Measurements from ENCODE around the gene XYLT1.
A peak's percentile ranks its signal among the peaks of the same experiment; 100 is the strongest.

XYLT1 gene

DNA sequence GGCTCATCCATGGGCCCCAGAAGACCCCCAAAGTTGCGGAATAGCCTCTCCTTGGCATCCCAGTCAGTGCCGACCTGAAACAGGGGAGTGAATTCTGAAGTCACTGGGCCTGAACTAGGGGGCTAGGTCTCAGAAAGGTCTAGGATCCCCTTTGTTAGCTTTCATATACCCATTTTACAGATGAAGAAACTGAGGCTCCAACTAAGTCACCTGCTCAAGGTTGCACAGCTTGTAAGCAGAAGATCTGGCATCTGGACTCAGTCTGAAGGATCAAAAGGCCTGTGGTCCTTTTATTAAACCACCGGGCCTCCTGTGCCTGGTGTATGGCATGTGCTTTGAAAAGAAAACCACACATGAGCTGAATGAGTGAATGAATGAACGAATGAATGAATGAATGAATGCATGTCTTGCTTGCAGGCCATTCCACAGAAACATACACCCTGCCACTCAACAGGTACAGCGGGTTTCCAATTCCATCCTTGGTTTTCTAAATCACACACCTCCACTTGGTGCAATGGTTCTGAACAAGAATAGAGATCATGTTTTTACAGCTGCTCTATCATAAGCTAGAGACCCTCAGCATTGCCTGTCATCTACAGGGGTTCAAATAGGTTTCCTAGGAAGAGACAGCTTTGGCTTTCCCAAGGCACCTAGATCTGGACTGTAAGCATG lies 352.7 kb downstream of the XYLT1 start:
- no peak for DNase-seq

DNA sequence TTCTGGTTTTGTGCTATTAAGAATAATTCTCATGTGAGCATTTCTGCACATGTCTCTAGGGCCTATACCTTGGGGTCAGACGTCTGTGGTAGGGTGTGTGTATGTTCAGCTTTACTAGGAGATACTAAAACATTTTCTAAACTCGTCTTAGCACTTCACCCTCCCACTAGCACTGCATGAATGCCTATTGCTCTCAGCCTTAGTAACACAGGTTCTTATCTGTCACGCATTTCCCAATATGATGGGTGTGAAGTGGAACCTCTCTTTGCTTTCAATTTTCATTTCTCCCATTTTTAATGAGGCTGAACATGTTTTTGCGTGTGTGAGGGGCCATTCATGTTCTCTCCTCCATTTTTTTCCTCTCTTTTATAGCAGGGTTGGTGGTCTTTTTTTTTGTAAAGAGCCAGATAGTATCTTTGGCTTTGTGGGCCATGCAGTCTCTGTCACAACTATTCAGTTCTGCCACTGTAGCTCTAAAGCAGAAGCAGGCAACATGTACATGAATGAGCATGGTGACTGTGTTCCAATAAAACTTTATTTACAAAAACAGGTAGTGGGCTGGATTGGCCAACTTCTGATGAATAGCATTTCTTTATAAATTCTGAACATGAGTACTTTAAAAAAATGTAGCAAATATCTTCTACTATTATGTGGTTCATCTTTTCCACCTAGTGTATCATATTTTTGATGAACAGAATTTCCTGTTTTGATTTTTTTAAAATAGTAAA lies 354.0 kb downstream of the XYLT1 start:
- no peak for DNase-seq

DNA sequence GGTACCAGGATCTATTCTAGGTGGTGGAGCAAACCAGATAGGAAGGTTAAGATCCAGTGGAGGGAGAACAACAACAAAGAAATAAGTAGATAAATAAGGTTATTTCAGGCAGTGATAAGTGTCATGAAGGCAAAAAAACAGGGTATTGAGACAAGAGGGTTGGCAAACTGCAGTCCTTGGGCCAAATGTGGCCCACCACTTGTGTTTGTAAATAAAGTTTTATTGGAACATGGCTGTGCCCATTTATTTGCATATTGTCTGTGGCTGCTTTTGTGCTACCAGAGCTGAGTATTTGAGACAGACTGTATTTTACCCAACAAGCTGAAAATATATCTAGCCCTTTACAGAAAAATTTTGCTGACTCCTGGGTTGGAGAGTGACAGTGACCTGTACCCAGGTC lies 361.3 kb downstream of the XYLT1 start:
- no peak for DNase-seq

DNA sequence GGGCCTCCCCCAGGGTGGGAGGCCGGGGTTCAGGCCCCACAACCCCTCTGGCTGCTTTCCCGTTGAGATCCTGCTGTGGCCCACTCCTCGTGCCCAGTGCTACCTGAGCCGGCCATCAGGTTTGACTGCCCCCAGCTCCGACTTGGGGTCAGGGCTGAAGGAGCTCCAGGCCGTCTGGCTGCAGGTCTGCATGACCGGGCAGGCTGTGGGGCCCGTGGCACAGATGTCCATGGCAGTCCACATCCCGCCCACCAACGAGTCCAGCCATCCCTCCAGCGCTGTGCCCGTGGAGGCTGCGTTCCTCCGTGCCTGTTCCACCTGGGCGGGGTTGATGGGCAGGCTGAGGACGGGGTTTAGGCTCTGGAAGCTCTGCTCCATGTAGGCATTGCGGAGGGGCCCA lies 362.2 kb downstream of the XYLT1 start:
- DNase-seq, result no peak

DNA sequence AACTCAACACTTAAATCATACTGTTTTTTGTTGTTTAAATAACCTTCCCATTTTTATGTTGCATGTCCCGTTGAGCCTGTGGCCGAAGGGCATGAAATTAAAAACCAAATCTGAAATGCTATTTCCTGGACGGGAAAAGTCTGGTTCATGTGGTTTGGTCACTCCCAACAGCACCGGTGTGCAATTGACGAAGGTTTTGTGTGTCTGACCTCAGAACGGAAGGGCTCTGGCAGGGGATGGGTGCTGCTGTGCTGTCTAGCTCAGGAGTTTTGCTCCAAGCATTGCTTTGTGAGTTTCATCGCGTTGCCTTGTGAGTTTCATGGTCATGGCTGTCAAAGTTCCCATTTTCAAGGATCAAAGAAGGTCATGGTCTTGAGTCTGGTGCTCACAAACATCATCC lies 363.3 kb downstream of the XYLT1 start:
- no peak for DNase-seq

DNA sequence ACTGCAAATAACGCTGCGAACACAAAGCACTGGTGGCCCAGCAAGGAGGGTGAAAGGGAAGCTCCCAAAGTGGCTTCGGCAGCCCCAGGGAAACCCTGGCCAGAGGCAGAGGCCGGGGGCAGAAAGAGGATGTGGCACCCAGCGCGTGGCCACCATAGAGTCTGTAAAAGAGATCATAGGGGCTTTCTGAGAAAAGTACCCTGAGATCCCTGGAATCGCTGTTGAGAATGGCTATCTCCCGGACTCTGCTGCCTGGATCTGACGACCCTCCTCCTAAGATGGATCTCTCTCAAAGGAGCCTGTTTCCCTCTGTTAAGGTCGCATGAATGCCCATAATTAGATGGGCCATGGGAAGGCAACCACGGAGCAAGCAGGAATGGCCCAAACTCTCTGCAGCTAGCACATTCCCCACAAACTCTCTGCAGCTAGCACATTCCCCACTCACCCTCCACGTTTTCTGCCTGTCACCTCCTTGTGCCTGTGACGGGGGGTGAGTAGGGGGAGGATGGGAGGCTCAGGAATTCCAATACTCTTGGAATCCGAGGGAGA lies 364.4 kb downstream of the XYLT1 start:
- no peak for DNase-seq

DNA sequence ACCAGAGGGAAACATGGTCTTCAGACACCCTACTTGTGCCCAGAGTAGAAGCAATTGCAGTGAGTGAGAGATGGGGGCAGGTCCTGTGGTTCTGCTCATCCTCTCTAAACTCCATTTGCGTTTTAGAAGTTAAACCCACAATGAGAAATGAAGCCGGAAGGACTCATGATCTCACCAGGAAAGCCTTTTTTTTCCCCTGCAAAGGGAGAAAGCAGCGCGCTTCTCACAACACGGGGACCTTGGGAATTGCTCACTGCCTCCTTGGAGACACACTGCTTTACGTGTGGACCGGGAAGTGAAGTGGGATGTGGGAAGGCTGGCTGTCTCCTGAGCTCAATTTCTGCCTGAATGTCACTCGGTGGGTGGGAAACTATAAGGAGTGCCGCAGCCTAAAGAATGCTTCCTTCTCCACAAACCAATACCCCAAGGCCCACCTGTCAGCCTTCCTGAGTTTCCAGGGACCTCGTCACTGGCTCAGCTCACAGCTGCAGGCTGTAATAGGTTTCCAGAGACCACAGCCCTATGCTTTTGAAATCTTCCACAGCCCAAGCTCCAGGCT lies 365.4 kb downstream of the XYLT1 start:
- peak; percentile 19 for DNase-seq

DNA sequence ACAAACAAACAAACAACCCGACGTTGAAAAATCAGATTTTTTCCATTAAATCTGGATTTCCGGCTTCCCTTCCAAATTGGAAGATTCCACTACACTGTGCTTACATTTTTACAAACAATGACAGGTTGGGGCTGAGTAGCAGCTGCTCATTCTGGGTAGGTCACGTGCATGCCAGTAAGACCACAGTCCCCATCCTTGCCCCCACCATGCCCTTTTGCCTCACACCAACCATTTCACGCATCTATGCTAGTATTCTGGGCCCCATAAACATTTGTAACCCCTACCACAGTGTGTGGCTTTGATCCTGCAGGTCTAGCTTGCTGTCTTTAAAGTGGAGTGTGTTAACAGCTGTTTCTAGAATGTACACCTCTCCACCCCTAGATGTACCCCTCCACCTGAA lies 366.1 kb downstream of the XYLT1 start:
- DNase-seq, result no peak

DNA sequence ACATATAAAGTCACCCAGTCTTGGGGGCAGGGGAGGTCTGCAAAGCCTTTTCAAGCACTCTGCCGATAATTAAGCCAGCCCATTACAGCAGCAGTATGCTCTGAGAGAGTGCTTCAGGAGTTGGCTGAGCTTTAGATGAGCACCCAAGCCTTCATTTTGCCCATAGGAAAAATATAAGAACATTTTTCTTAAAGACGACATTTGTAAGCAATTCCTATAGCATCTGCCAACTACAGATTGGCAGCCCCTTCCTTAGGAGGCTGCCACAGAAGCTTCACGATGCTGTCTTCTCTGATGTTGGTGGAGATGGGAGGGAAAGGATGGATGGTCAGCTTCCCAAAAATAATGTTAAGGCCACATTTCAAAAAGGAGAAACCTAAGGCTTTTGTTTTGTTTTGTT lies 367.5 kb downstream of the XYLT1 start:
- peak; percentile 54 for DNase-seq

DNA sequence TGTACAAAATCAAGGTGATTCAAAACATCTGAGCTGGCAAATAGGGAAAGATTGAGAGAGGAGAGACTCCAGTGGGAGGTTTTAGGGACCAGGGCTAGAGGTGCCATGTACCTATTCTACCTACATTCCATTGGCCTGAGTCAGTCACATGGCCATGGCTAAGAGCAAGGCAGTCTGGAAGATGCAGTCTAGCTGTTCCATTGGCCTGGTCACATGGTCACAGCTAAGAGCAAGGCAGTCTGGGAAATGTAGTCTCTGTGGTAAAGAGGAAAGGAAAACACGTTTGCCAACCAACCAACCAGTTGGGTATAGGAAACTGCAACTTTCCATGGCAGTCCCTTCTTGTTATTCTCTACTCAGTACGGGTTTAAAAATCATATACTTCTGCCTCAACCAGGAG lies 369.1 kb downstream of the XYLT1 start:
- peak; percentile 10 for DNase-seq

DNA sequence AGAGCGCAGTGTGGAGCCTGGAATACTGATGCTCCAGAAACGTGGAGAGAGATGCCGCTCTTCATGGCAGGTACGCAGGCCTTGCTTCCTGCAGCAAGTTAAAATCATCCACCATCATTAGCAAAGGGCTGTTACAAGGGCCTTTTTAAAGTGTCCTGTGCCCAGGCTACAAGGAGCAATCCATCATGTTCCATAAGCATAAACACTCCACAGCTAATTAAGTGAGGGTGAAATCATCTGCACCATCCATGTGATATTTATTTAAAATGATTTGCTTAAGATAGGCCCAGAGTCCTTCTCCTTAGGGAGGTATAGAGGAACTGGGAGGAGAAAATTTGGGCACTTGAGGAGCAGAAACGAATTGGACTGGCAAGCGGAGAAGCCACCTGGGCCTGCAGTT lies 372.1 kb downstream of the XYLT1 start:
- no peak for DNase-seq

DNA sequence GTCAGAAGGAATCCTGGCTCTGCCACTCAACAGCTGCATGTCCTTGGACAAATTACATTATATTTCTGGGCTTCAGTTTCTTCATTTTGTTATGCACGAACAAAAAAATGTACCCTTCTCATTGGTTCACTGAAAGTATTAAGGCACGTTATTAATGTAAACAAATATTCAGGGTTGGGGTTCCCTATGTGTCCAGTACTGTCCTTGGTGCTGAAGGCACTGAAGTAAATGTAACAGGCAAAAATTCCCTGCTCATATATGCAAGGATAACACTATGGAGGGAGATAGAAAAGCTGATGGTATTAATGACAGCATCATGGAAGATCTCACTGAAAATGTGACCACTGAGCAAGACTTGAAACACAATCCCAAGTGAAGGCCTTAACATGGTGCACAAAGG lies 386.6 kb downstream of the XYLT1 start:
- no peak for DNase-seq

DNA sequence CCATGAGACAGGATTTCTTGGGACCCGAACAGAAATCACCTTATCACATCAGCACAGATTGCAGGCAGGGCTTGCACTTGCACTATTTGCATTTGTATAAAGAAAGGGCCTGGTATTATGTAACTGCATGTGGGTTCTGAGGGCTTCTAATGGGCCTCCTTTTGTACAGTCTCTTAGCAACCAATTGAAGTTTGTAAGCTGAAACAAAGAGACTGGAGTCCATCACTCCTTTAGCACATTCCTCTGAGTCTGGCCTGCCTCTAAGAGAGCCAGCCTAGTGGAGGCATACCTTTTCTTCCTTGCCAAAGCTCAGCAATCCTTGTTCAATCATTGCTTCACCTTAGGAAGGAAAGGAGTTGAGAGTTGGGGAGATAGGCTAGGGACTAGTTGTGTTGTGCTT lies 387.1 kb downstream of the XYLT1 start:
- DNase-seq, result peak; percentile 45

DNA sequence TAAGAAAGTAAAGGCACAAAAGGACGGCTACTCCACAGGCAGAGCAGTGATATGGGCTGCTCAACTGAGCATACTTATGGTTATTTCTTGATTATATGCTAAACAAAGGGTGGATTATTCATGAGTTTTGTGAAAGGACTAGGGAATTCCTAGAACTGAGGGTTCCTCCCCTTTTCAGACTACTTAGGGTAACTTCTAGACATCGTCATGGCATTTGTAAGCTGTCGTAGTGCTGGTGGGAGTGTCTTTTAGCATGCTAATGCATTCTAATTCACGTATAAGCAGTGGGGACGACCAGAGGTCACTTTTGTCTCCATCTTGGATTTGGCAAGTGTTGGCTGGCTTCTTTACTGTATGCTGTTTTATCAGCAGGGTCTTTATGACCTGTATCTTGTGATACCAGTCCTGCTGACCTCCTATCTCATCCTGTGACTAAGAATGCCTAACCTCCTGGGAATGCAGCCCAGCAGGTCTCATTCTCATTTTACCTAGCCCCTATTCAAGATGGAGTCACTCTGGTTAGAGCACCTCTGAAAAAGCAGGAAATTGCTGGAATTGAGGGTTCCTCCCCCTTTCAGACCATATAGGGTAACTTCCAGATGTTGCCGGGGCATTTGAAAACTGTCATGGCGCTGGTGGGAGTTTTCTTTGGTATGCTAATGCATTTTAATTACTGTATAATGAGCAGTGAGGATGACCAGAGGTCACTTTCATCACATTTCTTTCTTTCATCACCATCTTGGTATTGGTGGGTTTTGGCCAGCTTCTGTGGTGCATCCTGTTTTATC lies 388.5 kb downstream of the XYLT1 start:
- no peak for DNase-seq

DNA sequence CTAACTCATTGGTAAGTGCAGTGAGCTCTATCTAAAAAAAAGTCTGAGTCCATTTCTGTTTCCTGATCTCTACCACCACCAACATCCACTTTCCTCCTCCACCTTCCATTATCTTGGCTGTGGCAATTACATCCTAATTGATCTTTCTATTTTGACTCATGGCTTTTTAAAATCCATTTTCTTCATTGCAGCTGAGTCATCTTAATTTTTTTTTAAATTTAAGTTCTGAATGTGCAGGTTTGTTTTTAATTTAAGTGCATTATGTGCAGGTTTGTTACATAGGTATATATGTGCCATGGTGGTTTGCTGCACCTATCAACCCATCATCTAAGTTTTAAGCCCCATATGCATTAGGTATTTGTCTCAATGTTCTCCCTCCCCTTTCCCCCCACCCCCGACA lies 390.7 kb downstream of the XYLT1 start:
- no peak for DNase-seq

DNA sequence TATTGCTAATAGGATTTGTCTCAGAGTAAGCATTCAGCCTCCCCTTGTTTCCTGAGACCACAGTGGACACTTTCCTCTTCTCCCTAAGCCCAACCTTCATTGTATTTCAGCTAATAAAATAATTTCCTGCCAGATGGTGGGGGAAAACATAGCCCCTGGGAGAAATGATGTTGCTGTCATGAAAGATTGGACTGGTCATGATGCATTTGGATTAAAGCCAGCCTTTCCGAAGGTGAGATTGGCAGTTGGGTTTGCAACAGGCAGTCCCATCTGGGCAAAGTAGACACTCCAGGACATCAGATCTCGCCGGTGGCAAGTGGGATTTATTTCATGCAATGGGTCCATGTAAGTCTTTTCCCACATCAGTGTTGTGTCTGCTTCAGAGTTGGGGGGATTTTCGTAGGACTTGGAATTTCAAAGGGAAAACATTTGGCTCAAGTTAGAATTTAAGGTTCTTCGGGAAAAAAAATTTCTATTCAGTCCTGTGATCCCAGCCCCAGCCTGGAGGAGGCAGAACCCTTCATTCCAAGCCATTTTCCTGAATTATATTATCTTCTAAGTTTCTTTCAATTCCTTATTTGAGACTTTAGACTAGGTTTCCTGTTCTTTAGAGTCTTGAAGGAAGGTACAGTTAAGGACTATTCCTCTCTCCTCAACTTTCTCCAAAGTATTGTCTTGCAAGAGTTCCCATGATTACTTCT lies 391.7 kb downstream of the XYLT1 start:
- DNase-seq, result peak; percentile 26

DNA sequence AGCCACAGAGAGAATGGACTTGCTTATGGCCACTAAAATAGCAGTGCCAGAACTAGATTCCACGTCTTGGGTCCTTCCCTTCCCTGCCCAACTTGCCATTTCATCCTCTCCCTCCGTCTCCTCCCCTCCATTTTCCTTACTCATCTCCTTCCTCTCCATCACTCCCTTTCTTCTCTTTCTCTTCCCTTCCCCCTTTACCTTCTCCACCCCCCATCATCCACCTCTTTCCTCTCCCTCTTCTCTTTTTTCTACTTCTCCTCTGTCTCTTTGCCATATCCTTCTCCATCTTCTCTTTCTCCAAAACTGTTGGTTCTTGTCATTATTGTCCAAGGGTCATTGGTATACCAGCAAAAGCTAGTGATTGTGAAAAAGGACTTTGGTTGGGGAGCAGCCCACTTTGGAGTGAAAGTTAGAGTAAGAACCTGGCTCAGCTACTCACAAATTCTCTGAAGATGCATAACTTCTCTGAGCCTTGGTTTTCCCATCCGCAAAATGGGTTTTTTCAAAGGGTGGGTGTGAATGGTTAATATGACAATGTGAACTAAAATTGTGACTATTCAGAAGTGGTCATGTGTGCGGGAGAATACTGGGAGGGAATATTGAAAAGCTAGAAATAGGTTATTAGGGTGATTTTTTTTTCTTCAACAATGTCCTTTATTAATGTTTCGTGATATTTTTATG lies 393.8 kb downstream of the XYLT1 start:
- DNase-seq, result no peak

DNA sequence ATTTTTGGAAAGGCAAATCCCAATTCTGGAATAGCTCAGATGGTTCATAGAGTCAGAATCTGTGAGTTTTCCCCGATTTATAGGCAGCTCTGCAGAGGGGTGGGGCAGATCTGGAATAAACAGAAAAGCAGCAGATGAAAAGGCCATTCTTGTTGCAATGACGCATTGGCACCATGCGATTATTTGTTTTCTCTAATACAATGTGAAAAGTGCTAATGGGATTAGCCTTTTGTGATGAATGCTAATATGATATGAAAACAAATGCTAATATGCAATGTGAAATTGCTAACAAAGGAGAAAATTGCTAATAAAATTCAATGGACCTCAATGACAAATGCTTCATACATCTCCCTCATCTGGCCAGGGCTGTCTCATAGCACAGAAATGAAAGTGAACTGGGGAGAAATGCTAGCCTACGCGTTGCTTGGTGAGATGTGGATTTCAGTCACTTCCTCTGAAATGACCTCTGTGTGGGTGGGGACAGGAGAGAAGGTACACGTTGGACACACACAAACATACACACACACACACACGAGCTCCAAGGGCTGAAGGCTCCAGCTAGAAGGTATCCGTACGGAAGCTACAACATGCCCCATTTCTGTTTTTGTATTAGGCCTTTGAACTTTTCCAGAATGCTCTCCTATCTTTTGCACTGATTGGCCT lies 394.5 kb downstream of the XYLT1 start:
- no peak for DNase-seq

DNA sequence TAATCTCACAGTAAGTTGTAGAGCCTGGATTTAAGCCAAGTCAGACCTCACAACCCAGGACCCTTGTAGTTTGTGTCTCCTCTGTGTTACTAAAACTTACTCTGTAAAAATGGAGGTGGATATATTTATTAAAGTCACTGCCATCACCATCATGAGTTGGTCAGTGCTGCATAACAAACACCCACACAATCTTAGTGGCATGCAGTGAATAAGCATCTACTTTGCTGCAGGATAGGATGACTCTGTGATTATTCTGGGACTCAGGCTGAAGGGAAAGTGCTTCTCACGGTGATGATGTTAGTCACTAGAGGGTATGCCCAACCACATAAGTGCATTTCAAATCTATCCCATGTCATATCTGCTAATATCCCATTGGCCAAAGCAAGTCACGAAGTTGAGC lies 398.7 kb downstream of the XYLT1 start:
- DNase-seq, result no peak

DNA sequence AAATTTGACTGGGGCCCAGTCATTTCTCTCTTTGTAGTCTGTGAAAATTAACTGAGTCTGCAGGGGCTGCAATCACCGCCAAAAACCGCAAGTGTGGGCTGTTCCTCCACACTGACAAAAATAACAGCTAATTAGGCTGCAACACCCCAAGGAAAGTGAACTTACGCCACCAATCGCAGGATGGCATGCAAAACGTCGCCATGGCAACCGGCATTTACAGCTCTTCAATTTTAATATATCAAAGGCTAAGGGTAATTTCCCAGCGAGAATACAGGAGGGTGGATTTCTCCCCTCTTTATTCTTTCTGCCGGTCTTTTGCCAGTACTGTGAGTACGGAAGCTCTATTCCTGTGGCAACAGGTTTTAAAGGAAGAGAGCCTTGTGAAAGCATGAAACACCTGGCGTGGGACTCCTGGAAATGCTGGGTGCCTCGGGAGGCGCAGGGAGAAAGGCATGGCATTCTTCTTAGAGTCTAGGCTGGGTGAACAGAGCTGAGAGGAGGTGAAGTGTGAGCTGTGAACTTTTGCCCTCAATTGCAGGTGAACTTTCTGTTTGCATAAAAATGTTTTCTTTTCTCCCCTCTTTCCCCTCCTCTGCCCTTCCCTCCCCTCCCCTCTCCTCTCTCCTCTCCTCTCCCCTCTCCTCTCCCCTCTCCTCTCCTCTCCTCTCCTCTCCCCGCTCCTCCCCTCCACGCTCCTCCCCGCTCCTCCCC lies 399.7 kb downstream of the XYLT1 start:
- DNase-seq, result peak; percentile 75

DNA sequence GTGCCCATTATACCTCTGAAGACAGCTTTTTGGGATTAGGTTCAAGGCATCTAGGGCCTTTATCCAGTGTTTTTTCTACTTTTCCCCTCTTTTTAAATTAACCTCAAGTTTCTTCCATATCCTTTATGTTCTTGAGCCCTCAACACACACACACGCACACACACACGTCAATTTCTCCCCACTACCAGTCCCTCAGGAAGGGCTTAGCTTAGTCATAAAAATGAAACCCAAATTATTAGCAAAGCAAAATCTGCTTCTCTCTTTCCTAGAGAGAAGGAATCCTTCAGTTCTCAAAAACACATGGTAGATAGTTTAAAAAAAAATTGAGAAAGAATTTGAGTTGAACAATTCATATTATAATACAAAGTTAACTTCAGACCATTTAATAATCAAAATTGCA lies 401.1 kb downstream of the XYLT1 start:
- no peak for DNase-seq
